Heart left ventricle (tissue), 13 donors: ENCODE measurements around the gene SLC25A21.

Experiments
- CTCF ChIP-seq, 12 donors: fragments of 200-600 bp; sonication (generic) in 4 of 12; IDR thresholded peaks; one replicate each; pipeline versions ENCODE4 v1.5.0 to v1.8.0; 2018 to 2022; ENCODE audit warnings: antibody characterized with exemption in 12 of 12, mild to moderate bottlenecking in 5 of 12
- POLR2A ChIP-seq, 2 donors: fragments of 450-650 bp; IDR thresholded peaks; one replicate each; pipeline ENCODE4 v1.6.1; 2017; ENCODE audit warnings: antibody characterized with exemption in 2 of 2, mild to moderate bottlenecking in 2 of 2, moderate library complexity in 2 of 2
- donor health status: ischemic (EF 13 %, LVEDD 7.1; RV severe dilation, severe dysfunction).
- donor health status: DM: no; HTN: yes; CAD: no.
- donor health status: DM: no; HTN: no; CAD: no.
- donor health status: ischemic (EF 25% LVEDD 6.9; RV normal size, moderate dysfunction).
- donor health status: ischemic (EF 25% LVEDD 5.7; RV mildly dilated, moderate dysfunction).
- donor health status: ischemic (EF 35%, LVEDD 5.7; RV mildly dilated, moderate dysfunction).
- donor health status: nonischemic (EF 11% LVEDD 7.7; RV severe dilation, severe dysfunction).
- donor health status: DM: yes; HTN: yes; CAD: no.
- donor health status: PGD.
- donor health status: ischemic (EF 29% LVEDD 5.4; RV normal size, mild dysfunction).
- donor health status: nonischemic (EF 23%, LVEDD 6.1; RV moderate dilation, normal function).

- TF ChIP-seq CTCF (IDR thresholded peaks at IDR 0.05), result no peak
- no peak for TF ChIP-seq POLR2A (IDR thresholded peaks at IDR 0.05)
Measured at GRCh38 chr14:36879558-36879957, 292.8 kb downstream of the SLC25A21 start.
